ENCODE results near the gene RNF152.

The RNF152 gene

GRCh38 chr18:61901323-61901986, 8.6 kb upstream of the RNF152 start:
- H3K79me2 ChIP-seq (ENCODE audit: control insufficient read depth, low read length): no peaks in the 10 kb centered on the region
- H3K9me2 ChIP-seq (replicated peaks; ENCODE audit: control insufficient read depth, low read length): no peaks in the 10 kb centered on the region
- H3K4me1 ChIP-seq (ENCODE audit: control insufficient read depth, low read length): no peaks in the 10 kb centered on the region
- no peaks in the 10 kb centered on the region for H4K20me1 ChIP-seq (ENCODE audit: control insufficient read depth, insufficient read depth, low read depth, low read length)
- H3K4me3 ChIP-seq (ENCODE audit: low read length): no peak overlapping the region
- TF ChIP-seq EZH2phosphoT487 (IDR thresholded peaks at IDR 0.05; ENCODE audit: borderline replicate concordance, low read length) (no peak), CTCF (IDR thresholded peaks at IDR 0.05; ENCODE audit: low read depth, low read length, poor library complexity, severe bottlenecking) (peak; percentile 93)
- no peak overlapping the region for H3K27ac ChIP-seq (ENCODE audit: low read depth, low read length)
- no peaks in the 10 kb centered on the region for H3K36me3 ChIP-seq (ENCODE audit: control insufficient read depth, low read length)
- H3K4me2 ChIP-seq (ENCODE audit: low read length): no peak overlapping the region
- H3K27me3 ChIP-seq (ENCODE audit: control insufficient read depth, low read length): no peaks in the 10 kb centered on the region
- H3F3A ChIP-seq (ENCODE audit: control insufficient read depth, insufficient read depth): no peaks in the 10 kb centered on the region
- no peaks in the 10 kb centered on the region for H3K9me3 ChIP-seq (ENCODE audit: control insufficient read depth, insufficient read depth, low read length)

GRCh38 chr18:61900504-61901281, 7.9 kb upstream of the RNF152 start:
- no peak overlapping the region for H3K4me2 ChIP-seq (ENCODE audit: low read length)
- H3K4me1 ChIP-seq (ENCODE audit: control insufficient read depth, low read length): no peaks in the 10 kb centered on the region
- H3K9me2 ChIP-seq (replicated peaks; ENCODE audit: control insufficient read depth, low read length): no peaks in the 10 kb centered on the region
- no peaks in the 10 kb centered on the region for H4K20me1 ChIP-seq (ENCODE audit: control insufficient read depth, insufficient read depth, low read depth, low read length)
- H3K36me3 ChIP-seq (ENCODE audit: control insufficient read depth, low read length): no peaks in the 10 kb centered on the region
- no peaks in the 10 kb centered on the region for H3K27me3 ChIP-seq (ENCODE audit: control insufficient read depth, low read length)
- TF ChIP-seq CTCF (IDR thresholded peaks at IDR 0.05; ENCODE audit: low read depth, low read length, poor library complexity, severe bottlenecking) (no peak), EZH2phosphoT487 (IDR thresholded peaks at IDR 0.05; ENCODE audit: borderline replicate concordance, low read length) (no peak)
- no peaks in the 10 kb centered on the region for H3K79me2 ChIP-seq (ENCODE audit: control insufficient read depth, low read length)
- H3K4me3 ChIP-seq (ENCODE audit: low read length): no peak overlapping the region
- no peak overlapping the region for H3K27ac ChIP-seq (ENCODE audit: low read depth, low read length)
- H3F3A ChIP-seq (ENCODE audit: control insufficient read depth, insufficient read depth): no peaks in the 10 kb centered on the region
- H3K9me3 ChIP-seq (ENCODE audit: control insufficient read depth, insufficient read depth, low read length): no peaks in the 10 kb centered on the region

- no peak overlapping the region for H3K4me2 ChIP-seq (ENCODE audit: low read length)
- H3F3A ChIP-seq (ENCODE audit: control insufficient read depth, insufficient read depth): no peaks in the 10 kb centered on the region
- H3K4me1 ChIP-seq (ENCODE audit: control insufficient read depth, low read length): no peaks in the 10 kb centered on the region
- H3K36me3 ChIP-seq (ENCODE audit: control insufficient read depth, low read length): no peaks in the 10 kb centered on the region
- no peak overlapping the region for H3K4me3 ChIP-seq (ENCODE audit: low read length)
- H3K9me3 ChIP-seq (ENCODE audit: control insufficient read depth, insufficient read depth, low read length): no peaks in the 10 kb centered on the region
- peaks cover 13% of the 10 kb centered on the region for H3K27me3 ChIP-seq (ENCODE audit: control insufficient read depth, low read length)
- TF ChIP-seq CTCF (IDR thresholded peaks at IDR 0.05; ENCODE audit: low read depth, low read length, poor library complexity, severe bottlenecking) (no peak), EZH2phosphoT487 (IDR thresholded peaks at IDR 0.05; ENCODE audit: borderline replicate concordance, low read length) (no peak)
- H3K79me2 ChIP-seq (ENCODE audit: control insufficient read depth, low read length): no peaks in the 10 kb centered on the region
- H4K20me1 ChIP-seq (ENCODE audit: control insufficient read depth, insufficient read depth, low read depth, low read length): no peaks in the 10 kb centered on the region
- no peak overlapping the region for H3K27ac ChIP-seq (ENCODE audit: low read depth, low read length)
- H3K9me2 ChIP-seq (replicated peaks; ENCODE audit: control insufficient read depth, low read length): no peaks in the 10 kb centered on the region
These were observed 5.9 kb upstream of the RNF152 start for GRCh38 chr18:61898640-61899101.

All from DOHH2 (cell line).